ENCODE results near the gene SNX15.

GRCh38 chr11:65026810-65027209 is 429 bp upstream of the SNX15 start:
- TF ChIP-seq TAF1 (IDR thresholded peaks at IDR 0.05; ENCODE audit: low read depth) (no peak), TEAD4 (IDR thresholded peaks at IDR 0.05) (no peak), CEBPB (IDR thresholded peaks at IDR 0.05) (no peak), FOXM1 (IDR thresholded peaks at IDR 0.05; ENCODE audit: borderline replicate concordance, low read depth) (no peak), NFIC (IDR thresholded peaks at IDR 0.05) (no peak)
